Thyroid gland (tissue), 4 donors: ENCODE measurements around the gene ALAS1. TPM values are rescaled to one million over a fixed set of nuclear protein-coding genes. Genes with fewer than 3 reads are reported as not detected.

ENCODE experiments used
- DNase-seq, 2 donors: peaks; one replicate each; pipeline ENCODE4 v3.0.0-alpha.2; 2019
- H3K27ac ChIP-seq, 3 donors: fragments of 200-600 bp; sonication (generic); 1 replicate in 2 of 3; 2 replicates in 1 of 3; pipeline ENCODE4 v1.5.1; 2016 to 2019; ENCODE audit warnings: mild to moderate bottlenecking in 1 of 3, moderate library complexity in 1 of 3
- H3K27me3 ChIP-seq: fragments of 200-600 bp; sonication (generic); one replicate; pipeline ENCODE4 v1.5.1; 2019
- H3K36me3 ChIP-seq, 2 donors: fragments of 200-600 bp; sonication (generic); one replicate each; pipeline ENCODE4 v1.5.1; 2016 to 2019
- H3K4me1 ChIP-seq, 2 donors: fragments of 200-600 bp; sonication (generic); one replicate each; pipeline ENCODE4 v1.5.1; 2017 to 2019
- H3K4me3 ChIP-seq, 3 donors: fragments of 200-600 bp; sonication (generic); replicated peaks in 1 of 3; 1 replicate in 2 of 3; 2 replicates in 1 of 3; pipeline ENCODE4 v1.5.1; 2016; ENCODE audit warnings: mild to moderate bottlenecking in 1 of 3
- H3K9me3 ChIP-seq: fragments of 200-600 bp; sonication (generic); one replicate; pipeline ENCODE4 v1.5.1; 2017
- POLR2A ChIP-seq, 2 donors: fragments of 450-650 bp; IDR thresholded peaks; one replicate each; pipeline ENCODE4 v1.6.1; 2017; ENCODE audit warnings: antibody characterized with exemption in 2 of 2, mild to moderate bottlenecking in 2 of 2, moderate library complexity in 1 of 2
- WGBS, 2 donors: methylation state at CpG; one replicate each; pipeline ENCODE4 v1.1.5; 2017; 5-methylcytosine and 5-hydroxymethylcytosine counted together
- intact Hi-C: fragments of 100-400 bp; cut with DNase I; formaldehyde crosslinking; loops from one replicate; pipeline ENCODE4 v1.15.1; 2023
- total RNA-seq, 4 donors: library from RNA; depleted of rRNA; stranded (reverse); fragments of >200 nt; gene quantifications; one replicate each; pipeline ENCODE4 v1.2.3, GENCODE V29; 2016
- TF ChIP-seq, protein P1 (sequence below), 6 experiments: fragments of 200-600 bp in 3 of 6; fragments of 450-650 bp in 3 of 6; sonication (generic) in 3 of 6; IDR thresholded peaks; one replicate each; pipeline ENCODE4 v1.5.1; 2016 to 2019; ENCODE audit warnings: antibody characterized with exemption in 6 of 6, mild to moderate bottlenecking in 2 of 6, inconsistent platforms in 1 of 6, moderate library complexity in 1 of 6

ALAS1 gene
- total RNA-seq, 4 donors from 2014 or later, result 27.7 to 51.9 (median 45.9) TPM

DNA sequence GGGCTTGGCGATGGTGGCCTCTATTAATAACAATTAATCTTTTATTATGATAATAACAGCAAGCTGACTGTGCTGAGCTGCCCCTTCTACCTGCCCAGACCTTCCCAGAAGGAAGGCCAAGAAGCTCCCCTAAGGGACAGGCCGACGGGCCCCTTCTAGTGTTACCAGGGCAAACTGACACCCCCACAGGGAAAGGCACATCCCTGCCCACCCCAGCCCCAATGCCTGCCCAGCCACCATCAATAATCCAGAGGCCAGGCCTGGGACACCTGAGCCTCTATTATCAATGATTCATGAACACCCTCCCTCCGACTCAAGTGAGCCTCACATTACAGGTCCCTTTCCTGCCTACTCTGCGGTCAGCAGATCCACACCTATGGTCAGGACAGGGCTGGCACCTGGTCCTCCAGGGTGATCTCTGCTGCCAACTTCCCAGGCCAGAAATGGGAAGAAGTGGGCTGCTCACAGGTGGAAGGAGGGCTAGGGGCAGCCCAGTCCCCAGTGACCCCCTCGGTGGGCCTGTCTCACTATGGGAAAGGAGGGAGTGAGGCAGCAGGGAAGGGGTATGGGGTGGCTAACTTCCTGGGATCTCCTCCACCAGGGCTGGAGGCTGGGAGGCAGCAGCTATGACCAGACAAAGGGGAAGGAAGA lies 39.2 kb downstream of the ALAS1 start:
- no peak for DNase-seq
- Histone ChIP-seq H3K4me3 (no peak overlapping the region), H3K4me1 (peaks cover 24 to 37% of the 10 kb centered on the region in 2 donors), H3K27ac (peak overlapping the region; percentile 68 to 90 (median 84)), H3K9me3 (no peaks in the 10 kb centered on the region), H3K36me3 (no peaks in the 10 kb centered on the region), H3K27me3 (no peaks in the 10 kb centered on the region)
- intact Hi-C loops, result loop anchor here (5.0 to 10.0 kb wide), 3 partner anchors 40 to 168 kb away; partner anchors contain the start of gene WDR82
- TF ChIP-seq POLR2A (IDR thresholded peaks at IDR 0.05), result no peak
- TF ChIP-seq, protein P1, sequence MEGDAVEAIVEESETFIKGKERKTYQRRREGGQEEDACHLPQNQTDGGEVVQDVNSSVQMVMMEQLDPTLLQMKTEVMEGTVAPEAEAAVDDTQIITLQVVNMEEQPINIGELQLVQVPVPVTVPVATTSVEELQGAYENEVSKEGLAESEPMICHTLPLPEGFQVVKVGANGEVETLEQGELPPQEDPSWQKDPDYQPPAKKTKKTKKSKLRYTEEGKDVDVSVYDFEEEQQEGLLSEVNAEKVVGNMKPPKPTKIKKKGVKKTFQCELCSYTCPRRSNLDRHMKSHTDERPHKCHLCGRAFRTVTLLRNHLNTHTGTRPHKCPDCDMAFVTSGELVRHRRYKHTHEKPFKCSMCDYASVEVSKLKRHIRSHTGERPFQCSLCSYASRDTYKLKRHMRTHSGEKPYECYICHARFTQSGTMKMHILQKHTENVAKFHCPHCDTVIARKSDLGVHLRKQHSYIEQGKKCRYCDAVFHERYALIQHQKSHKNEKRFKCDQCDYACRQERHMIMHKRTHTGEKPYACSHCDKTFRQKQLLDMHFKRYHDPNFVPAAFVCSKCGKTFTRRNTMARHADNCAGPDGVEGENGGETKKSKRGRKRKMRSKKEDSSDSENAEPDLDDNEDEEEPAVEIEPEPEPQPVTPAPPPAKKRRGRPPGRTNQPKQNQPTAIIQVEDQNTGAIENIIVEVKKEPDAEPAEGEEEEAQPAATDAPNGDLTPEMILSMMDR (IDR thresholded peaks at IDR 0.05), result no peak
- 83 to 88% methylated on average over 6 of the region's 6 CpGs for WGBS, 2 donors

DNA sequence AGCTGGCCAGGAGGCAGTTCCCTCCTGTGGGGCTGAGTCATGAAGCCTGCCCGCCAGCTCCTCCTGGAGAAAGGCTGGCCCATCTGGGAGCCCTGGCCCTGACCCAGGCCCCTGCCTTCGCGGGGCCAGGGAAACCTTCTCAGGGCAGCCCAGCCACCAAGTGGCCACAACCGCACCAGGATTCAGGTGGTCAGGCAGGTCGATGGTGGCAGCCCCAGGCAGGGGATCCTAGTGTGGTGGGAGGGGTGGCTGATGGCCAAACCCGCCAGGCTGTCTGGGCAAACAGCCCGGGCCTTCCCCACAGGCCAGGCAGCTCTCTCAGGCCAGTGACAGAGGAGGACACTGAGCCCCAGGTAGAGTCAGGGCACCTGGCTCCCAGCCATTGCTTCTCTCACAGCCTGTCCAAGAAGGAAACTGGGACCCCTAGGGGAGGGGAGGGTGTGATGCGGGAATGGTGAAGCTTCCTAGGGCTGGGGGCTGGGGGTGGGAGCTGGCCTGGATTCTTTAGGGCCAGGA lies 39.8 kb downstream of the ALAS1 start:
- TF ChIP-seq, protein P1 (IDR thresholded peaks at IDR 0.05), result peak in 2 of 6 experiments; percentile 15 to 18
- no peak for TF ChIP-seq POLR2A (IDR thresholded peaks at IDR 0.05)
- DNase-seq, result peak; percentile 84 to 86
- peak overlapping the region; percentile 68 to 90 (median 84) for H3K27ac ChIP-seq
- H3K4me3 ChIP-seq, result peak overlapping the region in 1 of 3 donors; percentile 97
- no peaks in the 10 kb centered on the region for H3K36me3 ChIP-seq
- H3K9me3 ChIP-seq, result no peaks in the 10 kb centered on the region
- H3K4me1 ChIP-seq, result peaks cover 24 to 37% of the 10 kb centered on the region in 2 donors
- intact Hi-C loops, result loop anchor here (5.0 to 10.0 kb wide), 3 partner anchors 40 to 167 kb away; partner anchors contain the start of gene WDR82
- WGBS, 2 donors, result 13 to 50% methylated on average over 1 of the region's 8 CpGs
- no peaks in the 10 kb centered on the region for H3K27me3 ChIP-seq

GRCh38 chr3:52238193-52238760 lies 40.3 kb downstream of the ALAS1 start:
- DNase-seq, result no peak
- Histone ChIP-seq H3K9me3 (no peaks in the 10 kb centered on the region), H3K36me3 (no peaks in the 10 kb centered on the region), H3K4me3 (peak overlapping the region; percentile 86 to 97 (median 93)), H3K27me3 (no peaks in the 10 kb centered on the region), H3K4me1 (peaks cover 24 to 37% of the 10 kb centered on the region in 2 donors), H3K27ac (peak overlapping the region; percentile 68 to 90 (median 84))
- intact Hi-C loops, result loop anchor here (5.0 to 10.0 kb wide), 3 partner anchors 39 to 167 kb away; partner anchors contain the start of gene WDR82
- WGBS, 2 donors, result 27 to 32% methylated on average over 9 to 11 of the region's 11 CpGs
- TF ChIP-seq POLR2A (IDR thresholded peaks at IDR 0.05), result no peak
- TF ChIP-seq, protein P1 (IDR thresholded peaks at IDR 0.05), result no peak

DNA sequence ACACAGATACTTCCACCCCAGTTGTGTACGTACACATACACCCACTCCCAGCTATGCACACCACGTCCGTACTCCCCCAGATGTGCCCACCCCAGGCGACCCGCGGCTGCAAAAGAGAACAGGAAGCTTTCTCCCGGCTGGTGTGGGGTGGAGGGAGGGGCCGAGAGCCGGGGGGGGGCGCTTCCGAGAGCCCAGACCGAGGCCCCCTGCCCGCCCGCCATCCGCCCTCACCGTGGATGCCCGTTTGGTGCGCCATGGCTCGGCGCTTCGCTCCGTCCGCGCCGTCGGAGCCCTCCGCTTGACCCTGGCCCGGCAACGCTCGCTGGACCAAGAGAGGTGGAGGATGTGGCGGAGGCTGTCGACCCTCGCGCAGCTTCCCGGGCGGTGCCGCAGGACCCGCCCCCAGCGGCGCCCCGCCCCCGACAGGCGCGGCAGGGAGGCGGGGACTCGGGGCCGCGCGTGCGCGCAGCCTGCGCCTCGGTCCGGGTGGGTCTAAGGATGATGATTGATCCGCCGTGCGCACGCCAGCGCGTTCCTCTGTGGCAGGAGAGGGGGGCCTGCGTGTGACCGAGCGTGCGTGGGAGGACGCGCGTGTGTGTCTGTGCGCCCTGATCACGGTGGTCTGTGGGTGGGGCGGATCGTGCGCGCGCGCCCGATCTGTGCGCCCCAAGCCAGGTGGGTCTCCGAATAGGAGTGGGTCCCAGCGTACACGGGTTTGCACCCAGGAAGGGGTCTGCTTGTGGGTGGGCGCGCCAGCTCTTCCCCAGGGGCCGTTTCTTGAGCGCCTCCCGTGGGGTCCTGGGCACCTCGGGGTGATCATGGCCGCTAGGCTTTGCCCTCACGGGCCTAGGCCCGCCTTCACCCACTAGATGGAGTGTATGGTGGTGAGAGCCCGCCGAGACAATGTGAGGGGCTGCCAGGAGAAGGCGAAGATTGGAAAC lies 41.1 kb downstream of the ALAS1 start, which contains the start of gene TWF2:
Gene TWF2 (minus strand): TSS at position 398 of the 941 bp plus-strand sequence. CDS start 142 bp downstream, at position 256.
- peak within 1 kb of the TSS; percentile 72 to 90 (median 84) for H3K27ac ChIP-seq
- H3K27me3 ChIP-seq, result no peaks in the 10 kb centered on the region
- H3K4me3 ChIP-seq, result peak within 1 kb of the TSS; percentile 86 to 97 (median 93)
- intact Hi-C loops, result loop anchor here (5.0 to 10.0 kb wide), 3 partner anchors 38 to 166 kb away; partner anchors contain the start of gene WDR82
- H3K9me3 ChIP-seq, result no peaks in the 10 kb centered on the region
- peak; percentile 68 to 72 for DNase-seq
- H3K4me1 ChIP-seq, result peaks cover 24 to 37% of the 10 kb centered on the region in 2 donors
- no peaks in the 10 kb centered on the region for H3K36me3 ChIP-seq
- peak in 1 of 2 donors; percentile 83 for TF ChIP-seq POLR2A (IDR thresholded peaks at IDR 0.05)
- TF ChIP-seq, protein P1 (IDR thresholded peaks at IDR 0.05), result peak in 5 of 6 experiments; percentile 9 to 45 (median 35)
- 1% methylated on average over 15 to 24 of the region's 92 CpGs for WGBS, 2 donors
